Measurements from ENCODE around the gene IMPG1.
"Not testable (repeated sequence)": the region's sequence is repeated elsewhere in the genome, so short reads cannot be mapped to it uniquely, and the experiment has no call there.

IMPG1 gene

GRCh38 chr6:75931011-75931680, 141.3 kb downstream of the IMPG1 start:
- no peak overlapping the region for H3K4me3 ChIP-seq (ENCODE audit: low read depth, low read length)
- TF ChIP-seq, protein P1, sequence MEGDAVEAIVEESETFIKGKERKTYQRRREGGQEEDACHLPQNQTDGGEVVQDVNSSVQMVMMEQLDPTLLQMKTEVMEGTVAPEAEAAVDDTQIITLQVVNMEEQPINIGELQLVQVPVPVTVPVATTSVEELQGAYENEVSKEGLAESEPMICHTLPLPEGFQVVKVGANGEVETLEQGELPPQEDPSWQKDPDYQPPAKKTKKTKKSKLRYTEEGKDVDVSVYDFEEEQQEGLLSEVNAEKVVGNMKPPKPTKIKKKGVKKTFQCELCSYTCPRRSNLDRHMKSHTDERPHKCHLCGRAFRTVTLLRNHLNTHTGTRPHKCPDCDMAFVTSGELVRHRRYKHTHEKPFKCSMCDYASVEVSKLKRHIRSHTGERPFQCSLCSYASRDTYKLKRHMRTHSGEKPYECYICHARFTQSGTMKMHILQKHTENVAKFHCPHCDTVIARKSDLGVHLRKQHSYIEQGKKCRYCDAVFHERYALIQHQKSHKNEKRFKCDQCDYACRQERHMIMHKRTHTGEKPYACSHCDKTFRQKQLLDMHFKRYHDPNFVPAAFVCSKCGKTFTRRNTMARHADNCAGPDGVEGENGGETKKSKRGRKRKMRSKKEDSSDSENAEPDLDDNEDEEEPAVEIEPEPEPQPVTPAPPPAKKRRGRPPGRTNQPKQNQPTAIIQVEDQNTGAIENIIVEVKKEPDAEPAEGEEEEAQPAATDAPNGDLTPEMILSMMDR (IDR thresholded peaks at IDR 0.05; ENCODE audit: control insufficient read depth, extremely low read depth, insufficient read depth), result no peak
- no peak for DNase-seq (ENCODE audit: low read depth)

DNA sequence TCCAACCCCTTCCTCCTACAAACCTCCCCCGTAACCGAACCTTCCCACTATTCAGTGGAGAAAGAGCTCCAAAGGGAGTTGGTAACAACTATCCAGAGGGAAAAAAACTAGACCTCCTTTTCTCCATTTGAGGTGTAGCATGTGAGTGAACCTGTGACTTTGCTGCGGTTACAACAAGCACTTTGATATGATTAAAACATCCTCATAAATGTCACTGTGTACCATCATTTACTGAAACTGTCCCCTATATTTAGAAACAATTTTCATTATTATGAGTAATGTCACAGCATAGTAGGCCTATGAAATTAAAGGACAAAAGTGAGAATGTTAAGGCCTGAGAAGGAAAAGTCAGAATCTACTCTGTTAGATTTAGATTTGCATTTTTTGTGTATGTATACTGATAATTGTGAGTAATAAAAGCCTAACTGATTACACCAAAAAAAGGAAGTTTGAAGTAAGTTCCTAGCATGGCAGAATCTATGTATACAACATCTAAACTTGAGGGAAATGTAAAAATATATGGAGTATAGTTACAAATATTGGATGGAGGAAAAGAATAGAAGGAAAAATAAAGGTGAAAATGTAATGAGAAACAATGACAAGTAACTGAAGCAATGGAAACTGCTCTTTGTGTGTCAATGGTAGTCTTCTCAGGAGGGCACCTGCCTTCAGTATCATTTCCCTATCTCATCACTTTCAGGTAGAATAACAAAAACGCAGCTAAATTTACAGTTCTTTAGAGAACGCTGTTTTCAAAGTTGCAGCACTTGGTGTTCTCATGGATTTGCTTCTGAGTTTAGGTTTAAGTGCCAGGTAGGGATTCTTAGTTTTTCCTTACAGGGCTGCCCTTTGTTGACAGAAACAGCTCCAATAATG, 145.9 kb downstream of the IMPG1 start:
- DNase-seq (ENCODE audit: low read depth), result no peak
- H3K4me3 ChIP-seq (ENCODE audit: low read depth, low read length), result no peak overlapping the region

DNA sequence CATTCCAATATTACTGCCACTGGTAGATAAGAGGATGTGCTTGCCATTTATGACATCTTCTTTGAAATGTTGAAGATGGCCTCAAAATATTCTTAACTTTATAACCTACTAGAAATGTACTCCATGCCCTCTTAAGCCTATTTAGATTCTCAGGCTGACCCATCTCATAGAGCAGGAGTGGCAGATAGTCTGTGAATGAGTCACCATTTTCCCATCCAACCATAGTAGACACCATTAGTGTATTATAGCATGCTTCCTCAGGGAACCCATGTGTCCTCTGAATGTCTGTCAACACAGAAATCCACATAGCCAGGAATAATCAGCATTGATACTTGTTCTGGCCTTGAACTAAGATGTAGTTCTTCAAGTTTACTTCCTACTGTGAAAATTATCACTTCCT, 150.2 kb downstream of the IMPG1 start:
- DNase-seq (ENCODE audit: low read depth), result no peak
- H3K4me3 ChIP-seq (ENCODE audit: low read depth, low read length), result no peak overlapping the region
- TF ChIP-seq, protein P1 (IDR thresholded peaks at IDR 0.05; ENCODE audit: control insufficient read depth, extremely low read depth, insufficient read depth), result no peak

More for the DNA sequence above, 145.9 kb downstream of the IMPG1 start:
- TF ChIP-seq, protein P1 (IDR thresholded peaks at IDR 0.05; ENCODE audit: control insufficient read depth, extremely low read depth, insufficient read depth), result no peak

- TF ChIP-seq, protein P1 (IDR thresholded peaks at IDR 0.05; ENCODE audit: control insufficient read depth, extremely low read depth, insufficient read depth), result no peak
- no peak for DNase-seq (ENCODE audit: low read depth)
- no peak overlapping the region for H3K4me3 ChIP-seq (ENCODE audit: low read depth, low read length)
Measured at GRCh38 chr6:75913040-75913439, 159.4 kb downstream of the IMPG1 start.

DNA sequence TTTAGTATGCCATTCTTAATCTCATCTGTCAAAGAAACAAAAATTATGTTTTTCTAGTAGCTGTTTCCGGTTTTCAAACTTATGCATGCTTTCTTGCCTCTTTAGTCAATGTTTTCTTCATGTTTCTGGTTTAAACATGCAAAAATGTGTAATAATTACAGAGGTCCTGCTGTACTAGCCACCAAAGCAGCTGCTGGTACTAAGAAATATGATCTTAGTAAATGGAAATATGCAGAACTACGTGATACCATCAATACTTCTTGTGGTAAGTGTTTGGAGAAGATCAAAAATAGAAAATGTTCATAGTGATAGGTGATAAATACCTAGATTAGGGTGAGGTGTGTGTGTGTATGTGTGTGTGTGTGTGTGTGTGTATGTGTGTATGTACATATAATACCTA, 165.0 kb downstream of the IMPG1 start:
- no peak overlapping the region for H3K4me3 ChIP-seq (ENCODE audit: low read depth, low read length)
- TF ChIP-seq, protein P1 (IDR thresholded peaks at IDR 0.05; ENCODE audit: control insufficient read depth, extremely low read depth, insufficient read depth), result no peak
- no peak for DNase-seq (ENCODE audit: low read depth)

DNA sequence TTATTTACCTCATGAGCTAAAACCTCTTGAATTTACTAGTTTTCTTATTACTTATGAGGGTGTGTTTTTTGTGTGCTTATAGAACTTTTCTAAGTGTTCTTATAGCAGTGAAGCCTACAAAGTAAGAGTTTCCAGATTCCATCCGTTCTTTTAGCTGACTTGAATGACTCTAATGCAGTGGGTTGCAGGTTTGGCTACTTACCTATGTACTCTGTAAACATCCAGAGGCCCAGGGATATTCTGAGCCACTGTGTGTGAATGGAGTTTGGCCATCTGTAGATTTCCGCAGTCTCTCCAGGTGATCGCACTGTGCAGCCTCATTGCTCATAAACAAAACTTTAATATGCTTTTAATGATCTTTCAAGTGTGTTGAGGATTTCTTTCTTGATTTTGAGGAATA, 165.6 kb downstream of the IMPG1 start:
- TF ChIP-seq, protein P1 (IDR thresholded peaks at IDR 0.05; ENCODE audit: control insufficient read depth, extremely low read depth, insufficient read depth), result no peak
- H3K4me3 ChIP-seq (ENCODE audit: low read depth, low read length), result no peak overlapping the region
- peak; percentile 70 for DNase-seq (ENCODE audit: low read depth)

- not testable (repeated sequence) for DNase-seq (ENCODE audit: low read depth)
Measured at GRCh38 chr6:75905129-75905528, 167.3 kb downstream of the IMPG1 start.

DNA sequence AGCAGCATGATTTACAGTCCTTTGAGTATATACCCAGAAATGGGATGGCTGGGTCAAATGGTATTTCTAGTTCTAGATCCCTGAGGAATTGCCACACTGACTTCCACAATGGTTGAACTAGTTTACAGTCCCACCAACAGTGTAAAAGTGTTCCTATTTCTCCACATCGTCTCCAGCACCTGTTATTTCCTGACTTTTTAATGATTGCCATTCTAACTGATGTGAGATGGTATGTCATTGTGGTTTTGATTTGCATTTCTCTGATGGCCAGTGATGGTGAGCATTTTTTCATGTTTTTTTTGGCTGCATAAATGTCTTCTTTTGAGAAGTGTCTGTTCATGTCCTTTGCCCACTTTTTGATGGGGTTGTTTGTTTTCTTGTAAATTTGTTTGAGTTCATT, 172.2 kb downstream of the IMPG1 start:
- not testable (repeated sequence) for DNase-seq (ENCODE audit: low read depth); H3K4me3 ChIP-seq (ENCODE audit: low read depth, low read length)

More at GRCh38 chr6:75905129-75905528, 167.3 kb downstream of the IMPG1 start:
- not testable (repeated sequence) for H3K4me3 ChIP-seq (ENCODE audit: low read depth, low read length)

Measured in LNCaP clone FGC (cell line).